ENCODE measurements around the gene ISYNA1. TPM values are rescaled to one million over a fixed set of nuclear protein-coding genes. Genes with fewer than 3 reads are reported as not detected.

ISYNA1 gene
- total RNA-seq, 4 donors from 2014 or later, result 5.1 to 29.1 (median 7.8) TPM

- no peaks in the 10 kb centered on the region for H3K27me3 ChIP-seq
- H3K4me3 ChIP-seq, result no peak overlapping the region
- H3K4me1 ChIP-seq, result peaks cover 82 to 94% of the 10 kb centered on the region in 2 donors
- DNase-seq (no peak), ATAC-seq (no peak)
- peaks cover 0 to 12% of the 10 kb centered on the region in 2 donors for H3K36me3 ChIP-seq
- no peaks in the 10 kb centered on the region for H3K9me3 ChIP-seq
- in situ Hi-C loops (cut with MboI; ENCODE audit: low sequenced_read_pairs in 4 of 4), result loop anchor here in 3 of 4 donors (5.0 to 25.0 kb wide), 5 partner anchors 51 to 371 kb away; partner anchors contain the start of genes UBA52 (in 2 of the 3), UPF1 (in 2 of the 3), CRTC1 (in 1 of the 3) and KXD1 (in 1 of the 3)
- no peak for TF ChIP-seq POLR2A (IDR thresholded peaks at IDR 0.05)
- TF ChIP-seq CTCF (IDR thresholded peaks at IDR 0.05 in 4 of 5, conservative IDR thresholded peaks at IDR 0.05 in 1 of 5), result no peak
- intact Hi-C loops (cut with DNase I; ENCODE audit: low total_unique reads), result loop anchor here (5.0 kb wide), 1 partner anchor 91 kb away; the partner anchor contains the start of gene KXD1
- H3K27ac ChIP-seq, result peak overlapping the region; percentile 89 to 96 (median 94)
Measured at GRCh38 chr19:18465964-18466339, 28.0 kb upstream of the ISYNA1 start.

- Histone ChIP-seq H3K27me3 (no peaks in the 10 kb centered on the region), H3K27ac (peak overlapping the region; percentile 89 to 96 (median 94)), H3K4me1 (peaks cover 82 to 94% of the 10 kb centered on the region in 2 donors), H3K4me3 (no peak overlapping the region), H3K36me3 (peaks cover 0 to 8% of the 10 kb centered on the region in 2 donors), H3K9me3 (no peaks in the 10 kb centered on the region)
- peak in 1 of 2 donors; percentile 47 for DNase-seq
- TF ChIP-seq CTCF (IDR thresholded peaks at IDR 0.05 in 4 of 5, conservative IDR thresholded peaks at IDR 0.05 in 1 of 5) (no peak), POLR2A (IDR thresholded peaks at IDR 0.05) (no peak)
- intact Hi-C loops (cut with DNase I; ENCODE audit: low total_unique reads), result loop anchor here (5.0 kb wide), 1 partner anchor 92 kb away; the partner anchor contains the start of gene KXD1
- no peak for ATAC-seq
- in situ Hi-C loops (cut with MboI; ENCODE audit: low sequenced_read_pairs in 4 of 4), result loop anchor here in 3 of 4 donors (5.0 to 25.0 kb wide), 5 partner anchors 52 to 372 kb away; partner anchors contain the start of genes UBA52 (in 2 of the 3), UPF1 (in 2 of the 3), CRTC1 (in 1 of the 3) and KXD1 (in 1 of the 3)
Measured at GRCh38 chr19:18465214-18465963, 27.5 kb upstream of the ISYNA1 start.

- H3K9me3 ChIP-seq, result no peaks in the 10 kb centered on the region
- H3K27me3 ChIP-seq, result no peaks in the 10 kb centered on the region
- DNase-seq (peak; percentile 89 to 92), ATAC-seq (peak; percentile 25 to 55)
- intact Hi-C loops (cut with DNase I; ENCODE audit: low total_unique reads), result loop anchor here (5.0 kb wide), 3 partner anchors 93 to 213 kb away; partner anchors contain the start of genes KXD1 and UBA52
- in situ Hi-C loops (cut with MboI; ENCODE audit: low sequenced_read_pairs in 4 of 4), result loop anchor here in 3 of 4 donors (5.0 to 25.0 kb wide), 5 partner anchors 53 to 373 kb away; partner anchors contain the start of genes UBA52 (in 2 of the 3), UPF1 (in 2 of the 3), CRTC1 (in 1 of the 3) and KXD1 (in 1 of the 3)
- peaks cover 0 to 8% of the 10 kb centered on the region in 2 donors for H3K36me3 ChIP-seq
- peaks cover 82 to 93% of the 10 kb centered on the region in 2 donors for H3K4me1 ChIP-seq
- H3K27ac ChIP-seq, result peak overlapping the region; percentile 89 to 96 (median 94)
- TF ChIP-seq CTCF (IDR thresholded peaks at IDR 0.05 in 4 of 5, conservative IDR thresholded peaks at IDR 0.05 in 1 of 5) (no peak), POLR2A (IDR thresholded peaks at IDR 0.05) (peak; percentile 33 to 45)
- H3K4me3 ChIP-seq, result no peak overlapping the region
Measured at GRCh38 chr19:18464646-18465045, 26.7 kb upstream of the ISYNA1 start.

- Histone ChIP-seq H3K4me1 (peaks cover 85 to 89% of the 10 kb centered on the region in 2 donors), H3K4me3 (no peak overlapping the region), H3K9me3 (no peaks in the 10 kb centered on the region), H3K27ac (peak overlapping the region; percentile 89 to 96 (median 94)), H3K36me3 (peaks cover 0 to 8% of the 10 kb centered on the region in 2 donors), H3K27me3 (no peaks in the 10 kb centered on the region)
- in situ Hi-C loops (cut with MboI; ENCODE audit: low sequenced_read_pairs in 4 of 4) (loop anchor here in 3 of 4 donors (10.0 to 25.0 kb wide), 4 partner anchors 101 to 376 kb away; partner anchors contain the start of genes UBA52 (in 2 of the 3), UPF1 (in 2 of the 3), CRTC1 (in 1 of the 3) and KXD1 (in 1 of the 3)), intact Hi-C loops (cut with DNase I; ENCODE audit: low total_unique reads) (loop anchor here (5.0 kb wide), 2 partner anchors 111 to 216 kb away; partner anchors contain the start of gene UBA52)
- no peak for DNase-seq
- no peak for ATAC-seq
- TF ChIP-seq POLR2A (IDR thresholded peaks at IDR 0.05), result no peak
- no peak for TF ChIP-seq CTCF (IDR thresholded peaks at IDR 0.05 in 4 of 5, conservative IDR thresholded peaks at IDR 0.05 in 1 of 5)
Measured at GRCh38 chr19:18461471-18461870, 23.5 kb upstream of the ISYNA1 start.
